SK-N-SH (cell line): ENCODE data around the gene SEMA3G. TPM values are rescaled to one million over a fixed set of nuclear protein-coding genes. Genes with fewer than 3 reads are reported as not detected.

Experiments
- CTCF ChIA-PET: fragments of 300-600, 350-600 bp; formaldehyde crosslinking; extraction: SDS; loops from one replicate; lab custom pipeline; 2021; lab: Yijun Ruan, JAX
- POLR2A ChIA-PET: fragments of 350-600 bp; sonication (Branson Sonifier 250); formaldehyde crosslinking; extraction: SDS; loops from one replicate; lab custom pipeline; 2020; ENCODE audit warnings: antibody characterized with exemption, inconsistent platforms; lab: Yijun Ruan, JAX
- DNase-seq: peaks from one replicate; pipeline ENCODE4 v3.0.0; 2012
- H2AFZ ChIP-seq: fragments of 200-600 bp; sonication (generic); 2 replicates; pipeline ENCODE4 v1.8.1; 2016; ENCODE audit warnings: antibody characterized with exemption, mild to moderate bottlenecking, low read depth
- H3F3A ChIP-seq: fragments of 200-600 bp; sonication (generic); replicated peaks from 2 replicates; pipeline ENCODE3; 2016; ENCODE audit warnings: antibody characterized with exemption, mild to moderate bottlenecking; ENCODE audit not compliant: insufficient read depth
- H3K27ac ChIP-seq, 2 experiments: fragments of 200-500 bp in 1 of 2; fragments of 200-600 bp in 1 of 2; sonication (Bioruptor generic) in 1 of 2; sonication (generic), shearing (Covaris generic) in 1 of 2; 2 replicates each; pipeline versions ENCODE4 v1.5.1 to v1.6.1; 2014 to 2016; ENCODE audit warnings: low read depth in 2 of 2, inconsistent platforms in 1 of 2, low read length in 1 of 2, mild to moderate bottlenecking in 1 of 2, mixed read lengths in 1 of 2
- H3K27me3 ChIP-seq: fragments of 200-600 bp; sonication (generic), shearing (Covaris generic); 2 replicates; pipeline ENCODE4 v1.6.1; 2016; ENCODE audit warnings: mixed run types; ENCODE audit not compliant: insufficient read depth
- H3K36me3 ChIP-seq, 2 experiments: fragments of 200-500 bp in 1 of 2; fragments of 200-600 bp in 1 of 2; sonication (Bioruptor generic) in 1 of 2; sonication (generic) in 1 of 2; replicated peaks in 1 of 2; 2 replicates each; pipeline versions ENCODE3 to v1.5.1; 2014 to 2016; ENCODE audit warnings: low read length in 1 of 2, mild to moderate bottlenecking in 1 of 2; ENCODE audit not compliant: insufficient read depth in 2 of 2, control insufficient read depth in 1 of 2
- H3K4me1 ChIP-seq, 2 experiments: fragments of 200-500 bp in 1 of 2; fragments of 200-600 bp in 1 of 2; sonication (Bioruptor generic) in 1 of 2; sonication (generic), shearing (Covaris generic) in 1 of 2; 2 replicates each; pipeline versions ENCODE4 v1.5.1 to v1.6.1; 2014 to 2016; ENCODE audit warnings: low read depth in 1 of 2, low read length in 1 of 2, mixed run types in 1 of 2; ENCODE audit not compliant: insufficient read depth in 2 of 2, control insufficient read depth in 1 of 2
- H3K4me2 ChIP-seq: fragments of 200-600 bp; sonication (generic), shearing (Covaris generic); 2 replicates; pipeline ENCODE4 v1.6.1; 2017; ENCODE audit warnings: mixed run types
- H3K4me3 ChIP-seq, 2 experiments: fragments of 200-500 bp in 1 of 2; fragments of 200-600 bp in 1 of 2; sonication (Bioruptor generic) in 1 of 2; sonication (generic), shearing (Covaris generic) in 1 of 2; 2 replicates each; pipeline versions ENCODE4 v1.5.1 to v1.8.1; 2014 to 2016; ENCODE audit warnings: low read depth in 2 of 2, inconsistent platforms in 1 of 2, low read length in 1 of 2, mild to moderate bottlenecking in 1 of 2, mixed read lengths in 1 of 2, moderate library complexity in 1 of 2
- H3K79me2 ChIP-seq: fragments of 200-600 bp; sonication (generic); 2 replicates; pipeline ENCODE4 v1.8.1; 2017; ENCODE audit warnings: mild to moderate bottlenecking; ENCODE audit not compliant: insufficient read depth
- H3K9ac ChIP-seq: fragments of 200-600 bp; sonication (generic); 2 replicates; pipeline ENCODE4 v1.6.1; 2017; ENCODE audit warnings: mixed run types
- H3K9me2 ChIP-seq: fragments of 200-600 bp; sonication (generic); 2 replicates; pipeline ENCODE4 v1.6.1; 2017; ENCODE audit warnings: mixed run types
- H3K9me3 ChIP-seq: fragments of 200-600 bp; sonication (generic); 2 replicates; pipeline ENCODE4 v1.6.1; 2017; ENCODE audit warnings: mixed run types, mild to moderate bottlenecking, moderate library complexity
- H4K20me1 ChIP-seq: fragments of 200-600 bp; sonication (generic); 2 replicates; pipeline ENCODE4 v1.6.1; 2017; ENCODE audit warnings: mild to moderate bottlenecking, mixed run types; ENCODE audit not compliant: insufficient read depth
- CTCF ChIP-seq: fragments of 200-600 bp; sonication (generic); IDR thresholded peaks from 2 replicates; pipeline ENCODE4 v1.6.1; 2017; ENCODE audit warnings: antibody characterized with exemption, mild to moderate bottlenecking, moderate library complexity
- ELF1 ChIP-seq: IDR thresholded peaks from 2 replicates; pipeline ENCODE4 v1.4.0; 2012
- EP300 ChIP-seq, 2 experiments: IDR thresholded peaks; 2 replicates each; pipeline versions ENCODE4 v1.4.0 to v1.6.1; 2012; ENCODE audit warnings: borderline replicate concordance in 1 of 2, low read depth in 1 of 2, low read length in 1 of 2
- EZH2phosphoT487 ChIP-seq: fragments of 200-600 bp; sonication (generic); IDR thresholded peaks from 2 replicates; pipeline ENCODE4 v1.6.1; 2017; ENCODE audit warnings: low read depth, mixed run types, mild to moderate bottlenecking, antibody characterized with exemption, moderate library complexity, borderline replicate concordance
- FOSL2 ChIP-seq: IDR thresholded peaks from 2 replicates; pipeline ENCODE4 v1.4.0; 2012; ENCODE audit warnings: low read depth, mild to moderate bottlenecking, moderate library complexity, borderline replicate concordance
- FOXM1 ChIP-seq: IDR thresholded peaks from 2 replicates; pipeline ENCODE4 v1.4.0; 2012; ENCODE audit warnings: low read depth, mild to moderate bottlenecking
- GATA2 ChIP-seq: sonication (generic); formaldehyde crosslinking; IDR thresholded peaks from 2 replicates; pipeline ENCODE4 v1.5.0; 2020; ENCODE audit warnings: mild to moderate bottlenecking, missing genetic modification reagents
- JUND ChIP-seq: IDR thresholded peaks from 2 replicates; pipeline ENCODE4 v1.4.0; 2012
- MAX ChIP-seq: IDR thresholded peaks from 2 replicates; pipeline ENCODE4 v1.4.0; 2012; ENCODE audit warnings: low read depth
- MEF2A ChIP-seq: IDR thresholded peaks from 2 replicates; pipeline ENCODE4 v1.4.0; 2012; ENCODE audit warnings: low read depth, borderline replicate concordance
- MXI1 ChIP-seq: IDR thresholded peaks from 2 replicates; pipeline ENCODE4 v1.6.1; 2012; ENCODE audit warnings: mild to moderate bottlenecking, low read depth, low read length, improper control_type of control experiment
- NFIC ChIP-seq: IDR thresholded peaks from 2 replicates; pipeline ENCODE4 v1.4.0; 2012; ENCODE audit warnings: borderline replicate concordance
- RFX5 ChIP-seq: IDR thresholded peaks from 2 replicates; pipeline ENCODE4 v1.6.1; 2012; ENCODE audit warnings: mild to moderate bottlenecking, improper control_type of control experiment, low read length
- RXRA ChIP-seq: IDR thresholded peaks from 2 replicates; pipeline ENCODE4 v1.4.0; 2012; ENCODE audit warnings: low read depth, mild to moderate bottlenecking, borderline replicate concordance
- SMC3 ChIP-seq: IDR thresholded peaks from 2 replicates; pipeline ENCODE4 v1.6.1; 2012; ENCODE audit warnings: low read depth, low read length, improper control_type of control experiment
- TAF1 ChIP-seq: IDR thresholded peaks from 2 replicates; pipeline ENCODE4 v1.6.1; 2012; ENCODE audit warnings: low read depth, mild to moderate bottlenecking, low read length, moderate library complexity, borderline replicate concordance
- TCF12 ChIP-seq: IDR thresholded peaks from 2 replicates; pipeline ENCODE4 v1.4.0; 2012
- YY1 ChIP-seq: IDR thresholded peaks from 2 replicates; pipeline ENCODE4 v1.4.0; 2012; ENCODE audit warnings: low read depth, mild to moderate bottlenecking
- WGBS: methylation state at CpG from one replicate; pipeline ENCODE4 v1.1.6; 2017; ENCODE audit warnings: low lambda C conversion rate; 5-methylcytosine and 5-hydroxymethylcytosine counted together
- polyA plus RNA-seq, 3 experiments: library from polyadenylated mRNA; depleted of rRNA; stranded (reverse); fragments of >200 nt; gene quantifications; 2 replicates each; pipeline ENCODE4 v1.2.3, GENCODE V29; 2012
- TF ChIP-seq, protein P1 (sequence below): fragments of 150-350 bp; IDR thresholded peaks from 2 replicates; pipeline ENCODE4 v1.6.1; 2016; ENCODE audit warnings: mild to moderate bottlenecking, low read depth, low read length

The SEMA3G gene
- polyA plus RNA-seq, 1 of the 3 experiments (the other 2 are of a cell fraction) = 0.13 TPM

DNA sequence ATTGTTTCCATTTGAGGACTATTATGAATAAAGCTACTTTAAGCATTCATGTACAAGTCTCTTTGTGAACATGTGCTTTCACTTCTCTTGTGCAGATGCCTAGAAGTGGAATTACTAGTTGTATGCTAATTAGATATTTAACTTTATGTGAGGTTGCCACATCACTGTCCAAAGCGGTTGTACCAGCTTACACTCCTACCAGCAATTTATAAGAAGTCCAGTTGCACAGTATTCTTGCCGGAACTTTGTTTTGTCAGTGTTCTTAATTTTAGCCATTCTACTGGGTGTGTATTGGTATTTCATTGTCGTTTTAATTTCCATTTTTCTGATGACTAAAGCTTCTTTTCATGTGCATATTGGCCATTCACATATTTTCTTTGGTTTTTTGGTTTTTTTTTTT, 29.1 kb downstream of the SEMA3G start:
- H3K27ac ChIP-seq = no peak overlapping the region
- H3K4me1 ChIP-seq = peaks cover 3 to 17% of the 10 kb centered on the region in 2 experiments; a peak in 3 of 4 replicates
- no peaks in the 10 kb centered on the region for H3K9me2 ChIP-seq
- no peaks in the 10 kb centered on the region for H3K27me3 ChIP-seq
- H3K4me3 ChIP-seq = no peak overlapping the region
- peaks cover 6% of the 10 kb centered on the region for H3F3A ChIP-seq
- no peaks in the 10 kb centered on the region for H3K36me3 ChIP-seq
- H4K20me1 ChIP-seq = peaks cover 5% of the 10 kb centered on the region; the same call in 1 of the 2 replicates
- POLR2A ChIA-PET = no interaction called here
- no peak overlapping the region for H3K9ac ChIP-seq
- 95% methylated on average over 3 of the region's 3 CpGs for WGBS
- no peak overlapping the region for H3K4me2 ChIP-seq
- TF ChIP-seq EZH2phosphoT487 (no peak), RXRA (no peak), TAF1 (no peak), RFX5 (no peak), EP300 (IDR thresholded peaks at IDR 0.05; ENCODE audit: borderline replicate concordance in 1 of 2, low read depth in 1 of 2, low read length in 1 of 2) (no peak), FOSL2 (no peak), CTCF (no peak), TCF12 (no peak), SMC3 (no peak), ELF1 (no peak), JUND (no peak), NFIC (no peak), YY1 (no peak)
- no peaks in the 10 kb centered on the region for H3K9me3 ChIP-seq
- peaks cover 29% of the 10 kb centered on the region for H3K79me2 ChIP-seq
- H2AFZ ChIP-seq = no peak overlapping the region
- DNase-seq = no peak
- CTCF ChIA-PET = interaction anchor here (1.1 to 28.4 kb wide), 3 partner anchors 33 to 195 kb away, joined by 3 to 578 read pairs (median 3); partner anchors contain the start of genes NISCH, SEMA3G and TNNC1

DNA sequence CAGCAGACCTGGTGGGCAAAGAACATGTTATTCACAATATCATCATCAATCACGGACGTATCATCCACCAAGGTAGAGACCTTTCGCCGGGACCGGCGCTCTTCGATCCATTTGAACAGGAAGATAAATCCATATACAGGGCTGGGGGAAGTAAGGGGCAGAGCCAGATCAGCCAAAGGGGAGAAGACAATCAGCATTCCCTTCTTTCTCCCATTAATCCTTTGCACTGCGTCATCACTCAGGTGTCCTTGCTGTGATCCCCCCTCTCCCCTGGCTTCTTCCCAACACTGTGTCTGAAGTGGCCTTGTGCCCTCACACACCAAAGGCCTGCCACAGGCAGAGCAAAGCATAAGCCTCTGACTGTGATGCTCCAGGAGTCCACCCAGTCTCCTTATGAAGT, 36.4 kb downstream of the SEMA3G start:
- CTCF ChIA-PET = interaction anchor here (1.1 to 1.5 kb wide), 3 partner anchors 23 to 466 kb away, joined by 3 to 4 read pairs (median 3); partner anchors contain the start of gene PARP3
- no peaks in the 10 kb centered on the region for H3K27me3 ChIP-seq
- peaks cover 5% of the 10 kb centered on the region; the same call in 1 of the 2 replicates for H4K20me1 ChIP-seq
- no peak for TF ChIP-seq GATA2
- TF ChIP-seq MXI1 = no peak
- TF ChIP-seq, protein P1, sequence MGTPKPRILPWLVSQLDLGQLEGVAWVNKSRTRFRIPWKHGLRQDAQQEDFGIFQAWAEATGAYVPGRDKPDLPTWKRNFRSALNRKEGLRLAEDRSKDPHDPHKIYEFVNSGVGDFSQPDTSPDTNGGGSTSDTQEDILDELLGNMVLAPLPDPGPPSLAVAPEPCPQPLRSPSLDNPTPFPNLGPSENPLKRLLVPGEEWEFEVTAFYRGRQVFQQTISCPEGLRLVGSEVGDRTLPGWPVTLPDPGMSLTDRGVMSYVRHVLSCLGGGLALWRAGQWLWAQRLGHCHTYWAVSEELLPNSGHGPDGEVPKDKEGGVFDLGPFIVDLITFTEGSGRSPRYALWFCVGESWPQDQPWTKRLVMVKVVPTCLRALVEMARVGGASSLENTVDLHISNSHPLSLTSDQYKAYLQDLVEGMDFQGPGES = no peak
- TF ChIP-seq MAX = no peak
- no peak for TF ChIP-seq MEF2A
- TF ChIP-seq FOXM1 = no peak
- TF ChIP-seq, all 33 proteins: peak for 0
- DNase-seq = no peak
- H3F3A ChIP-seq = peaks cover 6% of the 10 kb centered on the region
- H3K36me3 ChIP-seq = peaks cover 32 to 50% of the 10 kb centered on the region in 2 experiments
- no peak overlapping the region for H3K27ac ChIP-seq
- no peaks in the 10 kb centered on the region for H3K9me3 ChIP-seq
- H3K79me2 ChIP-seq = peaks cover 55% of the 10 kb centered on the region
- H3K9me2 ChIP-seq = no peaks in the 10 kb centered on the region
- H3K4me3 ChIP-seq = peak overlapping the region; percentile 89 to 99; a peak in 3 of 4 replicates
- H3K4me1 ChIP-seq = peaks cover 3 to 34% of the 10 kb centered on the region in 2 experiments; a peak in 3 of 4 replicates
- peak overlapping the region; percentile 99 for H3K4me2 ChIP-seq
- no peak overlapping the region; the same call in 1 of the 2 replicates for H3K9ac ChIP-seq
- WGBS = 92% methylated on average over 8 of the region's 8 CpGs
- H2AFZ ChIP-seq = no peak overlapping the region
- POLR2A ChIA-PET = no interaction called here
